Esophagus muscularis mucosa (tissue), 3 donors: ENCODE results near the gene DGKQ.

Source experiments
- POLR2A ChIP-seq: fragments of 450-650 bp; IDR thresholded peaks from one replicate; pipeline ENCODE4 v1.6.1; 2017; ENCODE audit warnings: antibody characterized with exemption, moderate library complexity, mild to moderate bottlenecking, low read depth
- TF ChIP-seq, protein P1 (sequence below), 3 experiments: fragments of 200-600 bp in 2 of 3; fragments of 450-650 bp in 1 of 3; sonication (generic) in 2 of 3; IDR thresholded peaks; one replicate each; pipeline ENCODE4 v1.5.1; 2017 to 2019; ENCODE audit warnings: antibody characterized with exemption in 3 of 3, mild to moderate bottlenecking in 2 of 3, moderate library complexity in 1 of 3

DNA sequence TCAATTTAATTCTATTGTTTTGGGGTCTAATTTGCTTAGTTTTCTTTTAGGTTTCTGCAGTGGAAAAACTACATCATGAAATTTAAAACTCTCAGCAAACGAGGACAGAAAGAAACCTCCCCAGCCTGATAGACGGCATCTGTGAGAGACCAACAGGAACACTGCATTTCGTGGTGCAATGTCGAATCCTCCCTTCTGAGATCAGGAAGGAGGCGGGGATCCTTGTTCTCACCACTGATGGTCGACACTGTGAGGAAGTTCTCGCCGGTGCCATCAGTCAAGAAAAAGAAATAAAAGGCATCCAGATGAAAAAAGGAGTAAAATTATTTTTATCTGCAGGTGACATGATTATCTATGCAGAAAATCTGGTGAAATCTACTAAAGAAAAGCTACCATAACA, 57.8 kb downstream of the DGKQ start:
- TF ChIP-seq POLR2A, result no peak
- TF ChIP-seq, protein P1, sequence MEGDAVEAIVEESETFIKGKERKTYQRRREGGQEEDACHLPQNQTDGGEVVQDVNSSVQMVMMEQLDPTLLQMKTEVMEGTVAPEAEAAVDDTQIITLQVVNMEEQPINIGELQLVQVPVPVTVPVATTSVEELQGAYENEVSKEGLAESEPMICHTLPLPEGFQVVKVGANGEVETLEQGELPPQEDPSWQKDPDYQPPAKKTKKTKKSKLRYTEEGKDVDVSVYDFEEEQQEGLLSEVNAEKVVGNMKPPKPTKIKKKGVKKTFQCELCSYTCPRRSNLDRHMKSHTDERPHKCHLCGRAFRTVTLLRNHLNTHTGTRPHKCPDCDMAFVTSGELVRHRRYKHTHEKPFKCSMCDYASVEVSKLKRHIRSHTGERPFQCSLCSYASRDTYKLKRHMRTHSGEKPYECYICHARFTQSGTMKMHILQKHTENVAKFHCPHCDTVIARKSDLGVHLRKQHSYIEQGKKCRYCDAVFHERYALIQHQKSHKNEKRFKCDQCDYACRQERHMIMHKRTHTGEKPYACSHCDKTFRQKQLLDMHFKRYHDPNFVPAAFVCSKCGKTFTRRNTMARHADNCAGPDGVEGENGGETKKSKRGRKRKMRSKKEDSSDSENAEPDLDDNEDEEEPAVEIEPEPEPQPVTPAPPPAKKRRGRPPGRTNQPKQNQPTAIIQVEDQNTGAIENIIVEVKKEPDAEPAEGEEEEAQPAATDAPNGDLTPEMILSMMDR (IDR thresholded peaks at IDR 0.05), result no peak
